MM.1S (cell line): ENCODE results near the gene PIGH.
"Not testable (repeated sequence)": the region's sequence is repeated elsewhere in the genome, so short reads cannot be mapped to it uniquely, and the experiment has no call there.

Source experiments
- DNase-seq: peaks from one replicate; pipeline ENCODE4 v3.0.0-alpha.2; 2015
- H2AFZ ChIP-seq: fragments of 300-600 bp; sonication (generic); 2 replicates; pipeline ENCODE4 v1.6.0; 2016; ENCODE audit warnings: antibody characterized with exemption, low read length
- H3F3A ChIP-seq: fragments of 300-600 bp; sonication (generic); 2 replicates; pipeline ENCODE4 v1.6.1; 2016; ENCODE audit warnings: mild to moderate bottlenecking, antibody characterized with exemption, low read length, moderate library complexity, mixed read lengths; ENCODE audit not compliant: insufficient read depth
- H3K27ac ChIP-seq: fragments of 300-600 bp; sonication (generic); 2 replicates; pipeline ENCODE4 v1.5.1; 2016; ENCODE audit warnings: mild to moderate bottlenecking, low read length
- H3K27me3 ChIP-seq: fragments of 300-600 bp; sonication (generic); replicated peaks from 2 replicates; pipeline ENCODE4 v1.6.0; 2016; ENCODE audit warnings: low read length; ENCODE audit not compliant: insufficient read depth
- H3K36me3 ChIP-seq: fragments of 300-600 bp; sonication (generic); replicated peaks from 2 replicates; pipeline ENCODE4 v1.6.1; 2016; ENCODE audit warnings: mild to moderate bottlenecking, low read length, mixed read lengths; ENCODE audit not compliant: insufficient read depth
- H3K4me1 ChIP-seq: fragments of 300-600 bp; sonication (generic); 2 replicates; pipeline ENCODE4 v1.6.1; 2016; ENCODE audit warnings: low read length, mixed read lengths
- H3K4me2 ChIP-seq: fragments of 300-600 bp; sonication (generic); 2 replicates; pipeline ENCODE4 v1.6.0; 2016; ENCODE audit warnings: low read depth, low read length
- H3K4me3 ChIP-seq: fragments of 300-600 bp; sonication (generic); 2 replicates; pipeline ENCODE4 v1.5.1; 2016; ENCODE audit warnings: low read length, mixed read lengths
- H3K79me2 ChIP-seq: fragments of 300-600 bp; sonication (generic); 2 replicates; pipeline ENCODE4 v1.6.1; 2016; ENCODE audit warnings: mixed run types, low read length, mixed read lengths
- H3K9ac ChIP-seq: fragments of 300-600 bp; sonication (generic); 2 replicates; pipeline ENCODE4 v1.6.1; 2016; ENCODE audit warnings: low read length, mixed read lengths
- H3K9me2 ChIP-seq: fragments of 300-600 bp; sonication (generic); replicated peaks from 2 replicates; pipeline ENCODE4 v1.6.1; 2016; ENCODE audit warnings: mild to moderate bottlenecking, low read length, mixed read lengths; ENCODE audit not compliant: insufficient read depth
- H3K9me3 ChIP-seq: fragments of 300-600 bp; sonication (generic); replicated peaks from 2 replicates; pipeline ENCODE4 v1.6.1; 2016; ENCODE audit warnings: mild to moderate bottlenecking, low read length, mixed read lengths; ENCODE audit not compliant: insufficient read depth
- H4K20me1 ChIP-seq: fragments of 300-600 bp; sonication (generic); 2 replicates; pipeline ENCODE4 v1.6.1; 2016; ENCODE audit warnings: mild to moderate bottlenecking, low read length, moderate library complexity, mixed read lengths; ENCODE audit not compliant: insufficient read depth
- EZH2 ChIP-seq: fragments of 300-600 bp; sonication (generic); optimal IDR thresholded peaks from 2 replicates; pipeline ENCODE3; 2017; ENCODE audit warnings: low read depth, mild to moderate bottlenecking, antibody characterized with exemption, low read length, mixed read lengths
- EZH2phosphoT487 ChIP-seq: fragments of 300-600 bp; sonication (generic); IDR thresholded peaks from 2 replicates; pipeline ENCODE4 v1.6.1; 2018; ENCODE audit warnings: antibody characterized with exemption, low read length
- TF ChIP-seq, protein P1 (sequence below): fragments of 300-600 bp; sonication (generic); IDR thresholded peaks from 2 replicates; pipeline ENCODE4 v1.5.1; 2016; ENCODE audit warnings: antibody characterized with exemption, low read length, mixed read lengths

Gene PIGH

GRCh38 chr14:67630938-67631337 is 30.9 kb upstream of the PIGH start:
- no peak overlapping the region for H2AFZ ChIP-seq
- H3K4me1 ChIP-seq, result no peaks in the 10 kb centered on the region
- no peaks in the 10 kb centered on the region for H3K27me3 ChIP-seq
- no peaks in the 10 kb centered on the region for H3K9me2 ChIP-seq
- H3K79me2 ChIP-seq, result no peaks in the 10 kb centered on the region
- no peaks in the 10 kb centered on the region for H3F3A ChIP-seq
- no peaks in the 10 kb centered on the region for H3K36me3 ChIP-seq
- no peaks in the 10 kb centered on the region for H3K9me3 ChIP-seq
- no peaks in the 10 kb centered on the region for H4K20me1 ChIP-seq
- no peak overlapping the region for H3K4me2 ChIP-seq
- no peak for DNase-seq
- TF ChIP-seq EZH2phosphoT487, result no peak
- TF ChIP-seq, protein P1, sequence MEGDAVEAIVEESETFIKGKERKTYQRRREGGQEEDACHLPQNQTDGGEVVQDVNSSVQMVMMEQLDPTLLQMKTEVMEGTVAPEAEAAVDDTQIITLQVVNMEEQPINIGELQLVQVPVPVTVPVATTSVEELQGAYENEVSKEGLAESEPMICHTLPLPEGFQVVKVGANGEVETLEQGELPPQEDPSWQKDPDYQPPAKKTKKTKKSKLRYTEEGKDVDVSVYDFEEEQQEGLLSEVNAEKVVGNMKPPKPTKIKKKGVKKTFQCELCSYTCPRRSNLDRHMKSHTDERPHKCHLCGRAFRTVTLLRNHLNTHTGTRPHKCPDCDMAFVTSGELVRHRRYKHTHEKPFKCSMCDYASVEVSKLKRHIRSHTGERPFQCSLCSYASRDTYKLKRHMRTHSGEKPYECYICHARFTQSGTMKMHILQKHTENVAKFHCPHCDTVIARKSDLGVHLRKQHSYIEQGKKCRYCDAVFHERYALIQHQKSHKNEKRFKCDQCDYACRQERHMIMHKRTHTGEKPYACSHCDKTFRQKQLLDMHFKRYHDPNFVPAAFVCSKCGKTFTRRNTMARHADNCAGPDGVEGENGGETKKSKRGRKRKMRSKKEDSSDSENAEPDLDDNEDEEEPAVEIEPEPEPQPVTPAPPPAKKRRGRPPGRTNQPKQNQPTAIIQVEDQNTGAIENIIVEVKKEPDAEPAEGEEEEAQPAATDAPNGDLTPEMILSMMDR, result no peak
- no peak for TF ChIP-seq EZH2
- no peak overlapping the region for H3K4me3 ChIP-seq
- no peak overlapping the region for H3K9ac ChIP-seq
- no peak overlapping the region for H3K27ac ChIP-seq

- no peak overlapping the region for H3K4me3 ChIP-seq
- H3K4me2 ChIP-seq, result no peak overlapping the region
- no peaks in the 10 kb centered on the region for H4K20me1 ChIP-seq
- H2AFZ ChIP-seq, result no peak overlapping the region
- no peak overlapping the region for H3K9ac ChIP-seq
- no peaks in the 10 kb centered on the region for H3K79me2 ChIP-seq
- H3K36me3 ChIP-seq, result no peaks in the 10 kb centered on the region
- H3K4me1 ChIP-seq, result no peaks in the 10 kb centered on the region
- no peaks in the 10 kb centered on the region for H3K9me2 ChIP-seq
- TF ChIP-seq, protein P1, result no peak
- TF ChIP-seq EZH2phosphoT487, result no peak
- TF ChIP-seq EZH2, result no peak
- no peak overlapping the region for H3K27ac ChIP-seq
- no peaks in the 10 kb centered on the region for H3K27me3 ChIP-seq
- no peaks in the 10 kb centered on the region for H3K9me3 ChIP-seq
- no peak for DNase-seq
- H3F3A ChIP-seq, result no peaks in the 10 kb centered on the region
These were observed 30.1 kb upstream of the PIGH start for GRCh38 chr14:67630186-67630585.

DNA sequence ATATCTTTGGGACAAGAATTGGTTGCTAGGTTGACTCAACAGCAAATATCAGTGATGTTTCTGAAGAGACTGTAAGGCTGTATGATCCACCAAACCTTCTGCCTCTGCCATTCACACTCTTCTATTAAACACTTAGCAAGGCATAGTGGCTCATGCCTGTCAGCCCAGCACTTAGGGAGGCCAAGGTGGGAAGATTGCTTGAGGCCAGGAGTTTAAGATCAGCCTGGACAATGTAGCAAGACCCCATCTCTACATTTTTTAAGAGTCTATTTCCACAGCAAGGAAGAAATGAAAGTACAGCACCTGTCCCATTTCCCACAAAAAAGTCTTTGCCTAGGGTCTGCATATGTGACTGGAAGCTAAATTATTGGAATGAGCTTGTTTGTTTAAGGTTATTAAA is 27.5 kb upstream of the PIGH start:
- Histone ChIP-seq H3K27ac (no peak overlapping the region), H3K27me3 (no peaks in the 10 kb centered on the region), H3K9me3 (no peaks in the 10 kb centered on the region), H3K36me3 (no peaks in the 10 kb centered on the region), H3F3A (no peaks in the 10 kb centered on the region), H3K4me2 (no peak overlapping the region), H3K9ac (no peak overlapping the region), H3K4me3 (no peak overlapping the region), H3K79me2 (no peaks in the 10 kb centered on the region), H2AFZ (no peak overlapping the region), H3K9me2 (no peaks in the 10 kb centered on the region), H4K20me1 (no peaks in the 10 kb centered on the region), H3K4me1 (no peaks in the 10 kb centered on the region)
- TF ChIP-seq EZH2, result no peak
- TF ChIP-seq, protein P1, result no peak
- no peak for TF ChIP-seq EZH2phosphoT487
- DNase-seq, result no peak

DNA sequence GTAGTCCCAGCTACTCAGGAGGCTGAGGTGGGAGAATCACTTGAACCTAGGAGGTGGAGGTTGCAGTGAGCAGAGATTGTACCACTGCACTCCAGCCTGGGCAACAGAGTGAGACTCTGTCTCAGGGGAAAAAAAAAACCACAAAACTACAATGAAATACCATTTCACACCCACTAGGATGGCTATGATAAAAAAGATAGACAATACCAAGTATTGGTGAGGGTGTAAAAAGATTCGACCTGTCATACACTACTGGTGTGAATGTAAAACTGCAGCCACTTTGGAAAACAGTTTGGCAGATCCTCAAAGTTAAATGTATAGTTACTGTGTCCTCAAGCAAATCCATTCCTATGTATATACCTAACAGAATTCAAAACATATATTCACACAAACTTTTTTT is 26.1 kb upstream of the PIGH start:
- not testable (repeated sequence) for H2AFZ ChIP-seq, H3K27me3 ChIP-seq, H3K4me1 ChIP-seq, DNase-seq, H3K9me2 ChIP-seq, H3K4me2 ChIP-seq, H3K36me3 ChIP-seq, H3F3A ChIP-seq, H3K79me2 ChIP-seq, H4K20me1 ChIP-seq, H3K9ac ChIP-seq, H3K27ac ChIP-seq, H3K4me3 ChIP-seq, H3K9me3 ChIP-seq
